ENCODE data around the gene ACTR2.
"Not testable (repeated sequence)": the region's sequence is repeated elsewhere in the genome, so short reads cannot be mapped to it uniquely, and the experiment has no call there.

The ACTR2 gene

GRCh38 chr2:65314801-65315441, 87.3 kb downstream of the ACTR2 start:
- DNase-seq: no peak

- DNase-seq: no peak
Measured at GRCh38 chr2:65316072-65316471, 88.4 kb downstream of the ACTR2 start.

GRCh38 chr2:65317351-65317750, 89.7 kb downstream of the ACTR2 start:
- DNase-seq: not testable (repeated sequence)

- DNase-seq: no peak
Measured at GRCh38 chr2:65317841-65318240, 90.2 kb downstream of the ACTR2 start.

- DNase-seq: no peak
Measured at GRCh38 chr2:65319072-65319673, 91.5 kb downstream of the ACTR2 start.

- DNase-seq: no peak
Measured at GRCh38 chr2:65319674-65320041, 92.0 kb downstream of the ACTR2 start.

- no peak for DNase-seq
Measured at GRCh38 chr2:65320042-65320725, 92.6 kb downstream of the ACTR2 start.

Measured in SIG-M5 (cell line).